Mucosa of descending colon (tissue), 3 donors: ENCODE measurements around the gene ACO2. TPM values are rescaled to one million over a fixed set of nuclear protein-coding genes. Genes with fewer than 3 reads are reported as not detected.
"Not testable (repeated sequence)": the region's sequence is repeated elsewhere in the genome, so short reads cannot be mapped to it uniquely, and the experiment has no call there.

Source experiments
- ATAC-seq: fragments of 200-7000 bp; cut with Tn5 transposase; one replicate; pipeline ENCODE4 v1.9.1; 2020; ENCODE audit warnings: mild to moderate bottlenecking, moderate library complexity
- DNase-seq, 3 donors: peaks; one replicate each; pipeline ENCODE4 v3.0.0-alpha.2; 2020
- H3K36me3 ChIP-seq: fragments of 200-600 bp; one replicate; pipeline ENCODE4 v1.8.0; 2021; ENCODE audit warnings: low read depth, mild to moderate bottlenecking
- H3K4me1 ChIP-seq: fragments of 200-600 bp; one replicate; pipeline ENCODE4 v1.8.0; 2021; ENCODE audit warnings: low read depth, mild to moderate bottlenecking
- H3K4me3 ChIP-seq: fragments of 200-600 bp; one replicate; pipeline ENCODE4 v1.8.0; 2021; ENCODE audit warnings: mild to moderate bottlenecking
- H3K9me3 ChIP-seq: fragments of 200-600 bp; one replicate; pipeline ENCODE4 v1.8.0; 2021; ENCODE audit warnings: mild to moderate bottlenecking
- CTCF ChIP-seq: fragments of 200-600 bp; IDR thresholded peaks from one replicate; pipeline ENCODE4 v1.8.0; 2022; ENCODE audit warnings: antibody characterized with exemption, mild to moderate bottlenecking
- intact Hi-C, 2 donors: fragments of 100-400 bp; cut with DNase I in 1 of 2; cut with micrococcal nuclease in 1 of 2; formaldehyde crosslinking; loops; one replicate each; pipeline versions ENCODE4 v1.11.0 to v1.11.1; 2022; cut with DNase I, micrococcal nuclease
- total RNA-seq, 3 donors: library from RNA; stranded (reverse); fragmentation: NEBNext Ultra II Directional in 2 of 3; extraction: Animal tissue kit (Norgen Biotek cat#: 25700) in 2 of 3; gene quantifications; one replicate each; pipeline versions ENCODE4 v1.2.1 to v1.2.4, GENCODE V29; 2021 to 2023
- donor health status: DM: no; HTN: no; CAD: no; lungs with moderate emphysema.
- donor health status: DM: no; HTN: no; CAD: no.
- donor health status: DM: no; HTN: yes; CAD: no.

The ACO2 gene
- total RNA-seq, 3 donors from 2014 or later, result 187 to 295 (median 241) TPM

- H3K36me3 ChIP-seq, result no peaks in the 10 kb centered on the region
- DNase-seq (peak; percentile 93 to 96 (median 95)), ATAC-seq (peak; percentile 71)
- peaks cover 5% of the 10 kb centered on the region for H3K4me1 ChIP-seq
- intact Hi-C loops, result no loop called here
- TF ChIP-seq CTCF, result no peak
- no peaks in the 10 kb centered on the region for H3K9me3 ChIP-seq
- H3K4me3 ChIP-seq, result peak overlapping the region; percentile 98
Measured at GRCh38 chr22:41448189-41448808, 20.6 kb upstream of the ACO2 start.

GRCh38 chr22:41458161-41458728 is 10.7 kb upstream of the ACO2 start:
- intact Hi-C loops, result no loop called here
- no peaks in the 10 kb centered on the region for H3K36me3 ChIP-seq

GRCh38 chr22:41459431-41459830 is 9.5 kb upstream of the ACO2 start:
- Histone ChIP-seq H3K36me3 (peaks cover 4% of the 10 kb centered on the region), H3K4me1 (no peaks in the 10 kb centered on the region), H3K9me3 (no peaks in the 10 kb centered on the region), H3K4me3 (no peak overlapping the region)
- intact Hi-C loops, result no loop called here
- TF ChIP-seq CTCF, result no peak
- no peak for DNase-seq
- no peak for ATAC-seq

More at GRCh38 chr22:41458161-41458728, 10.7 kb upstream of the ACO2 start:
- DNase-seq (no peak), ATAC-seq (no peak)
- Histone ChIP-seq H3K4me3 (no peak overlapping the region), H3K4me1 (no peaks in the 10 kb centered on the region), H3K9me3 (no peaks in the 10 kb centered on the region)
- no peak for TF ChIP-seq CTCF

- H3K36me3 ChIP-seq, H3K4me1 ChIP-seq, H3K9me3 ChIP-seq, ATAC-seq, intact Hi-C loops, H3K4me3 ChIP-seq, DNase-seq: not testable (repeated sequence)
Measured at GRCh38 chr22:41460071-41460470, 8.8 kb upstream of the ACO2 start.

- Histone ChIP-seq H3K4me1 (no peaks in the 10 kb centered on the region), H3K36me3 (peaks cover 4% of the 10 kb centered on the region), H3K4me3 (no peak overlapping the region), H3K9me3 (no peaks in the 10 kb centered on the region)
- intact Hi-C loops, result no loop called here
- DNase-seq (no peak), ATAC-seq (no peak)
- no peak for TF ChIP-seq CTCF
Measured at GRCh38 chr22:41461901-41462300, 7.0 kb upstream of the ACO2 start.

GRCh38 chr22:41469218-41469851 is 418 bp downstream of the ACO2 start:
- no peak for TF ChIP-seq CTCF
- H3K4me1 ChIP-seq, result peaks cover 25% of the 10 kb centered on the region
- no peaks in the 10 kb centered on the region for H3K9me3 ChIP-seq
- peaks cover under 1% of the 10 kb centered on the region for H3K36me3 ChIP-seq
- DNase-seq (peak in 1 of 3 donors; percentile 86), ATAC-seq (peak; percentile 70)
- peak overlapping the region; percentile 89 for H3K4me3 ChIP-seq
- intact Hi-C loops, result no loop called here
